ENCODE data around the gene ARFIP1.

GRCh38 chr4:152935143-152935542 is 155.4 kb downstream of the ARFIP1 start:
- TF ChIP-seq CTCF (IDR thresholded peaks at IDR 0.05; ENCODE audit: insufficient read depth, low read length, poor library complexity, severe bottlenecking) = no peak
- TF ChIP-seq EZH2phosphoT487 (conservative IDR thresholded peaks at IDR 0.05; ENCODE audit: low read length) = no peak

Data from SU-DHL-6 (cell line).